Thyroid gland (tissue), 4 donors: Measurements from ENCODE around the gene COL23A1. TPM values are rescaled to one million over a fixed set of nuclear protein-coding genes. Genes with fewer than 3 reads are reported as not detected.

ENCODE experiments used
- DNase-seq, 2 donors: peaks; one replicate each; pipeline ENCODE4 v3.0.0-alpha.2; 2019
- H3K27ac ChIP-seq, 3 donors: fragments of 200-600 bp; sonication (generic); 1 replicate in 2 of 3; 2 replicates in 1 of 3; pipeline ENCODE4 v1.5.1; 2016 to 2019; ENCODE audit warnings: mild to moderate bottlenecking in 1 of 3, moderate library complexity in 1 of 3
- H3K27me3 ChIP-seq: fragments of 200-600 bp; sonication (generic); one replicate; pipeline ENCODE4 v1.5.1; 2019
- H3K36me3 ChIP-seq, 2 donors: fragments of 200-600 bp; sonication (generic); one replicate each; pipeline ENCODE4 v1.5.1; 2016 to 2019
- H3K4me1 ChIP-seq, 2 donors: fragments of 200-600 bp; sonication (generic); one replicate each; pipeline ENCODE4 v1.5.1; 2017 to 2019
- H3K4me3 ChIP-seq, 3 donors: fragments of 200-600 bp; sonication (generic); replicated peaks in 1 of 3; 1 replicate in 2 of 3; 2 replicates in 1 of 3; pipeline ENCODE4 v1.5.1; 2016; ENCODE audit warnings: mild to moderate bottlenecking in 1 of 3
- H3K9me3 ChIP-seq: fragments of 200-600 bp; sonication (generic); one replicate; pipeline ENCODE4 v1.5.1; 2017
- CTCF ChIP-seq, 6 experiments: fragments of 200-600 bp in 3 of 6; fragments of 450-650 bp in 3 of 6; sonication (generic) in 3 of 6; IDR thresholded peaks; one replicate each; pipeline ENCODE4 v1.5.1; 2016 to 2019; ENCODE audit warnings: antibody characterized with exemption in 6 of 6, mild to moderate bottlenecking in 2 of 6, inconsistent platforms in 1 of 6, moderate library complexity in 1 of 6
- POLR2A ChIP-seq, 2 donors: fragments of 450-650 bp; IDR thresholded peaks; one replicate each; pipeline ENCODE4 v1.6.1; 2017; ENCODE audit warnings: antibody characterized with exemption in 2 of 2, mild to moderate bottlenecking in 2 of 2, moderate library complexity in 1 of 2
- WGBS, 2 donors: methylation state at CpG; one replicate each; pipeline ENCODE4 v1.1.5; 2017; 5-methylcytosine and 5-hydroxymethylcytosine counted together
- intact Hi-C: fragments of 100-400 bp; cut with DNase I; formaldehyde crosslinking; loops from one replicate; pipeline ENCODE4 v1.15.1; 2023
- total RNA-seq, 4 donors: library from RNA; depleted of rRNA; stranded (reverse); fragments of >200 nt; gene quantifications; one replicate each; pipeline ENCODE4 v1.2.3, GENCODE V29; 2016

The COL23A1 gene
- total RNA-seq, 4 donors from 2014 or later, result 76.6 to 108 (median 95.7) TPM

GRCh38 chr5:178449163-178450070 is 140.8 kb downstream of the COL23A1 start:
- peak; percentile 59 to 65 for DNase-seq
- 52% methylated on average over 21 to 23 of the region's 23 CpGs for WGBS, 2 donors
- Histone ChIP-seq H3K27ac (peak overlapping the region in 1 of 3 donors; percentile 40), H3K4me3 (no peak overlapping the region), H3K4me1 (peaks cover 5 to 9% of the 10 kb centered on the region in 2 donors), H3K36me3 (no peaks in the 10 kb centered on the region), H3K27me3 (no peaks in the 10 kb centered on the region), H3K9me3 (no peaks in the 10 kb centered on the region)
- intact Hi-C loops, result no loop called here
- TF ChIP-seq CTCF (IDR thresholded peaks at IDR 0.05) (no peak), POLR2A (IDR thresholded peaks at IDR 0.05) (no peak)

GRCh38 chr5:178445534-178445933 is 144.7 kb downstream of the COL23A1 start:
- no peak overlapping the region for H3K4me3 ChIP-seq
- DNase-seq, result no peak
- peaks cover 5 to 11% of the 10 kb centered on the region in 2 donors for H3K4me1 ChIP-seq
- no peak overlapping the region for H3K27ac ChIP-seq
- TF ChIP-seq CTCF (IDR thresholded peaks at IDR 0.05) (no peak), POLR2A (IDR thresholded peaks at IDR 0.05) (no peak)
- WGBS, 2 donors, result 83 to 89% methylated on average over 2 of the region's 2 CpGs
- H3K27me3 ChIP-seq, result no peaks in the 10 kb centered on the region
- H3K9me3 ChIP-seq, result no peaks in the 10 kb centered on the region
- H3K36me3 ChIP-seq, result no peaks in the 10 kb centered on the region
- intact Hi-C loops, result no loop called here

- Histone ChIP-seq H3K9me3 (no peaks in the 10 kb centered on the region), H3K4me3 (no peak overlapping the region), H3K27ac (peak overlapping the region in 2 of 3 donors; percentile 20 to 43), H3K36me3 (no peaks in the 10 kb centered on the region), H3K4me1 (peaks cover 0 to 7% of the 10 kb centered on the region in 2 donors), H3K27me3 (no peaks in the 10 kb centered on the region)
- WGBS, 2 donors, result 58 to 62% methylated on average over 22 to 23 of the region's 23 CpGs
- intact Hi-C loops, result no loop called here
- TF ChIP-seq POLR2A (IDR thresholded peaks at IDR 0.05), result no peak
- TF ChIP-seq CTCF (IDR thresholded peaks at IDR 0.05), result no peak
- peak; percentile 41 to 48 for DNase-seq
Measured at GRCh38 chr5:178442405-178443257, 147.6 kb downstream of the COL23A1 start.

- WGBS, 2 donors, result 94 to 96% methylated on average over 18 of the region's 18 CpGs
- Histone ChIP-seq H3K36me3 (no peaks in the 10 kb centered on the region), H3K4me1 (peaks cover 0 to 7% of the 10 kb centered on the region in 2 donors), H3K27me3 (no peaks in the 10 kb centered on the region), H3K27ac (peak overlapping the region in 1 of 3 donors; percentile 20), H3K4me3 (no peak overlapping the region), H3K9me3 (no peaks in the 10 kb centered on the region)
- intact Hi-C loops, result no loop called here
- no peak for TF ChIP-seq POLR2A (IDR thresholded peaks at IDR 0.05)
- no peak for TF ChIP-seq CTCF (IDR thresholded peaks at IDR 0.05)
- DNase-seq, result no peak
Measured at GRCh38 chr5:178441486-178442270, 148.5 kb downstream of the COL23A1 start.
